ENCODE results near the gene ST3GAL6.

The ST3GAL6 gene, protein sequence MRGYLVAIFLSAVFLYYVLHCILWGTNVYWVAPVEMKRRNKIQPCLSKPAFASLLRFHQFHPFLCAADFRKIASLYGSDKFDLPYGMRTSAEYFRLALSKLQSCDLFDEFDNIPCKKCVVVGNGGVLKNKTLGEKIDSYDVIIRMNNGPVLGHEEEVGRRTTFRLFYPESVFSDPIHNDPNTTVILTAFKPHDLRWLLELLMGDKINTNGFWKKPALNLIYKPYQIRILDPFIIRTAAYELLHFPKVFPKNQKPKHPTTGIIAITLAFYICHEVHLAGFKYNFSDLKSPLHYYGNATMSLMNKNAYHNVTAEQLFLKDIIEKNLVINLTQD

GRCh38 chr3:98763076-98763475 lies at the start of gene ST3GAL6:
ST3GAL6 (plus strand) TSS chr3:98763340; CDS start chr3:98768441, 5,101 bp downstream.
- DNase-seq: peak in 1 of 2 donors; percentile 22

GRCh38 chr3:98713984-98714383 lies 49.2 kb upstream of the ST3GAL6 start:
- no peak for DNase-seq

DNA sequence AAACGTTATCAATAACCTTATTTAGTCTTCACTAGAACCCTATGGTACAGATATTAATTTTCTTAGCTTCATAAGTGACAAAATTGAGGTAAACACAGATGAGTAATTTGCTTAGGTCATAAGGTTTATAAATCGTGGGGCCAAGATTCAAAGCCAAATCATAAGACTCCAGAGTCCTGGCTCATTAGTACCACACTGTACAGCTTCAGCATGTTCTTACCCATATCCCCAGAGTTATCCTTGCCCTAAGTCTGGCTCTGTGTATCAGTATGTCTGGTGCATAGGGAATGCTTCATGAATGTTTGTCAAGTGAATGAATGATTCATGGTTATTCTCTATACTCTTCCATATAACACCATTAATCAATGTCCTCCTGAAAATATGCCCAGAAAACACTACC lies 45.6 kb upstream of the ST3GAL6 start:
- no peak for DNase-seq

DNA sequence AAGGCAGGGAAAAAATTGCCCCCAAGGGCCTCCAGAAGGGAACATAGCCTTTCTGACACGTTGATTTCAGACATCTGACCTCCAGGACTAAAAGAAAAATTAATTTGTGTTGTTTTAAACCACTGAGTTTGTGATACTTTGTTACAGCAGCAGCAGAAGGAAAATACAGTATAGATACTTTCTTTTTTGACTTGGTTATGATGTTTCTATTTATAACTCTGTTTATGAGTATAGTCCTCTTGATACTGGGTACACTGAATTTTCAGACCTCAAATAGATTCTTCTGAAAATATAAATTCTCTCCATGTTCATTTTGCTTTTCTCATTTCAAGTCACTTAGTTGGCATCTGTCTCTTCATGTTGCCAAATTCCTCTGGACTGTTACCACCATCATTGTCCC lies 44.4 kb upstream of the ST3GAL6 start:
- DNase-seq: no peak

DNA sequence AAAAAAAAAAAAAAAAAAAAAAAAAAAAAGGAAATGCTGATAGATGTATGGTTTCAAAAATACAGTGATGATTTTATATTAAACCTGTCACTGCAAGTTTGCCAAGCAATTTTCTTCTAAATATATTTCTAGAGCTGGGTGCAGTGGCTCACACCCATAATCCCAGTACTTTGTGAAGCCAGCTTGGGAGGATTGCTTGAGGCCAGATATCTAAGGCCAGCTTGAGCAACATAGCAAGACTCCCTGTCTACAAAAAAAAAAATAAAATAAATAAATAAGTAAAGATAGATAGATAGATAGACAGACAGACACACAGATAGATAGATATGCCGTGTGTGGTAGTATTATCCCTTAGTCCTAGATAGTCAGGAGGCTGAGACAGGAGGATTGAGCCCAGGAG lies 41.4 kb upstream of the ST3GAL6 start:
- DNase-seq: no peak

GRCh38 chr3:98722389-98722788 lies 40.8 kb upstream of the ST3GAL6 start:
- no peak for DNase-seq

- no peak for DNase-seq
These were observed 37.8 kb upstream of the ST3GAL6 start for GRCh38 chr3:98725352-98725751.

DNA sequence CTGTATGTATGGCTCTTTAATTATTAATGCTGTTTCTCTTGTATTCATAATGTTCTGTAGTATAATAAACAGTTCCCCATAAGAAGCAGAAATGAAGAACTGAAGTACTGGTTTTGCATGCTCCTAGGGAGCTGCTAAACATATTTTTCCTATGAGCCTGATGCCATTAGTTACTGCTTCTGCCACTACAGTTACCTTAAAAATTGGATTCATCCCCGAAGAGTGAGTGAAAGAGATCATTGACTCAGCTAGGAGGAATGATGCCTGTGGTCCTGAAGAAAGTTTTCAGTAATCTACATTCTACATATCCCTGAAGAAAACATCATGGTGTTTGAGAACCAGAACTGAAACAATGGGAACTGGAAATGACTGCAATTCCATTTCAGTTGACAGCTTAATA lies 37.1 kb upstream of the ST3GAL6 start:
- DNase-seq: no peak

GRCh38 chr3:98727638-98728037 lies 35.5 kb upstream of the ST3GAL6 start:
- no peak for DNase-seq

DNA sequence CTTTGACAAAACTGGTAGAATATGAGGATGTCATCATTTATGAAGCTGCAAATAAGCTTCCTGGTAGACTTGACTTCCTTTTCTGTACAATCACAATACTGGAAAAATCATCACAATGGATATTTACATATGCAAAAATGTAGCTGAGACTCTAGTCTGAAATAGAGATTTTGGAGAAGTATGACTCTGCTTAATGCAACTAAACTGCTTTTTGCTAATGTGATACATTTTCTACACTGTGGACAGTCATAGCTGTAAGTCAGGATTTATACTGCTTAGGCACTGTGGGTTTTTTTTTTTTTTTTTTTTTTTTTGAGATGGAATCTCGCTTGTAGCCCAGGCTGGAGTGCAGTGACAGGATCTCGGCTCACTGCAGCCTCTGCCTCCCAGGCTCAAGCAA lies 34.5 kb upstream of the ST3GAL6 start:
- no peak for DNase-seq

DNA sequence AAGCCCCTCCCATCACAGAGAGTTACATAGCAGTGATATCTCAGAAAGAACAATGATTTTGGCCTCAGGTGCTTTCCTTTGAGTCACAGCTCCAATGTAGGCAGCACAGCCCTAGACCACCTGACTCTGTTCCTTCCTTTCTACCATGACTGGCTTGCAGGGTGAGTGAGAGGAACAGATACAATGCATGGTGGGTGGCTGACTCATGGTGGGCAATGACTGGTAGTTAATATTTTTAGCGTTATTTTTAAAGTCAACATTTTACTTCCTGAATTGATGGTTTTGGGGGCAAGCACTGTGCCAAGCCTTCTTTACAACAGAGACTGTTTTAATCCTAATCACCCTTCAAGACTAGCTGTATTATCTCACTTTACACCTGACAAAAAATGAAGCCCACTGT lies 32.8 kb upstream of the ST3GAL6 start:
- peak in 1 of 2 donors; percentile 42 for DNase-seq

DNA sequence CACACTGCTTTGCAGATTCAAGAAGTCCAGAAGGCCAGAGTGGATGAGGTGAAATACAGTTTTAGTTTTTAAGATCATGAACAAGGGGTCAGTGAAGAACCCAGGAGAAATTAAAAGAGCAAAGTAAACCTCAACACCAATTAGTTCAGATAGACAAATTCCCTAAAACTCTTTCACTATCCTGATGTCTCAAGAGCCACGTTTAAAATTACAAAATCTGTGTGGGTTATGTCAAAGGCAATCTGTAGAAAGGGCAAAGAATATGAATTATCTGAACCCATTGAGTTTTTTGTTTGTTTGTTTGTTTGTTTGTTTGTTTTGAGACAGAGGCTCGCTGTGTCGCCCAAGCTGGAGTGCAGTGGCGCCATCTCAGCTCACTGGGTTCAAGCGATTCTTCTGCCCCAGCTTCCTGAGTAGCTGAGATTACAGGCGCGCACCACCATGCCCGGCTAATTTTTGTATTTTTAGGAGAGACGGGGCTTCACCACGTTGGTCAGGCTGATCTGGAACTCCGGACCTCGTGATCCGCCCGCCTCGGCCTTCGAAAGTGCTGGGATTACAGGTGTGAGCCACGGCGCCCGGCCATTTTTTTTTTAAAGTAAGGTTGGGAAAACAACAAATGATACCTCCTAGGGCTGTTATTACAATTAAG lies 32.1 kb upstream of the ST3GAL6 start:
- DNase-seq: no peak

DNA sequence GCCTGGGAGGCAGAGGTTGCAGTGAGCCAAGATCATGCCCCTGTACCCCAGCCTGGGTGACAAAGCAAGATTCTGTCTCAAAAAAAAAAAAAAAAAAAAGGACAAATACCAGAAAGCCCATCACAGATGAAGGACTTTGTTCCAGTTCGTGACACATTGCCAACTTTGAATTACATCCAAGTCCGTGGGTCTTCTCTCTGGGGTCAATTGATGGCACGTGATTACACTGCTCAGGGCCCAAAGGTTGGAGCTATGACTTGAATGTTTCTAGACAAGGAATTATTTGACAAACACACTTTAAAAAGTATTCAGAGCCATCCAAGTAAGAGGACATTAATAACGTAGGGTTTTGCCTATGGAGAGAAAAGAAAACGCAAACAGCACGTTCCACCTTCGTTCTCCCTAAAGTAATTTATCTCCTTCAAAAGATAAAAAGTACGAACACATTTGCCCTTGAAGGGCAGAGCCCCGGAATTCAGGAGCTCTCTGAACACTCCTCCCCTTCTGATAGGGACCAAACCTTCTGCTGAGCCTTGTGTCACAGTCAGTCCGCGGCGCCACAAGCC lies 31.3 kb upstream of the ST3GAL6 start:
- DNase-seq: peak in 1 of 2 donors; percentile 6

DNA sequence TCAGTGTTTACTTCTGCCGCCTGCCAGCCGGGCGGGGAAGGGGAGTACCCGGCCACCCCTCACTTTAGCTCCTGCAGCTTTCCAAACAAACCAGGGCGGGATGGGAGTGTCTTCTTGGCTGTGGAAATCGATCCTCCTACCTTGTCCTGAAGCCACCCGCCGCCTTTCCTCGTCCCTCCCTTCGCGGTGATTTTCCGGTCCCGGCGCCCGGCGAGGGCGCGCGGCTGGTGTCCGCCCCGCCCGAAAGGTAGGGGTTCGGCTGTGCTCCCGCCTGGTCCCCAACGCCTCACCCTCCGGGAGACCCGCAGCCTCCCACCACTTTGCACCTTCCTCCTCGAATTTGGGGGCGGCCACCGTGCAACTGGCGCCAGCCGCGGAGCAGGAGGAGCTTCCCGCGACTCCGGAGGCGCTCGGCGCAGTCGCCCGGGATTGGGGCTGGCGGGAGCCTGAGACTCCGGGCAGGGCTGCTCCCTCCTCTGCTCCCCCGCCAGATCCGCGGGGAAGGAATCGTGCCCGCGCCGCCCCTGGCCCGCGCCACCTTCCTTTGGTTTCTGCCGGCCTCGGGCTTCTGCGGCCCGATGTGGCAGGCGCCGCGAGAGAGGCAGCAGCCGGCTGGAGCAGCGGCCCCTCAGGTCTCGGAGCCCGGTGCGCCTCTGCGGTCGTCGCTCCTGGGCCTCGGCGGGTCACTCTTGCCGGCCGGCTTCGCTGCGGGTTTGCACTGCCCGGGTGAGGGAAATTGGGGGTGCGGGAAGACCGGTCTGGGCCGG lies 30.7 kb upstream of the ST3GAL6 start:
- no peak for DNase-seq

- DNase-seq: no peak
These were observed 29.9 kb upstream of the ST3GAL6 start for GRCh38 chr3:98733053-98733811.

GRCh38 chr3:98733812-98734281 lies 29.3 kb upstream of the ST3GAL6 start:
- DNase-seq: no peak

- DNase-seq: no peak
These were observed 28.8 kb upstream of the ST3GAL6 start for GRCh38 chr3:98734306-98734705.

- DNase-seq: no peak
These were observed 28.4 kb upstream of the ST3GAL6 start for GRCh38 chr3:98734735-98735134.

GRCh38 chr3:98735296-98735695 lies 27.8 kb upstream of the ST3GAL6 start:
- DNase-seq: no peak

- no peak for DNase-seq
These were observed 27.3 kb upstream of the ST3GAL6 start for GRCh38 chr3:98735761-98736269.

DNA sequence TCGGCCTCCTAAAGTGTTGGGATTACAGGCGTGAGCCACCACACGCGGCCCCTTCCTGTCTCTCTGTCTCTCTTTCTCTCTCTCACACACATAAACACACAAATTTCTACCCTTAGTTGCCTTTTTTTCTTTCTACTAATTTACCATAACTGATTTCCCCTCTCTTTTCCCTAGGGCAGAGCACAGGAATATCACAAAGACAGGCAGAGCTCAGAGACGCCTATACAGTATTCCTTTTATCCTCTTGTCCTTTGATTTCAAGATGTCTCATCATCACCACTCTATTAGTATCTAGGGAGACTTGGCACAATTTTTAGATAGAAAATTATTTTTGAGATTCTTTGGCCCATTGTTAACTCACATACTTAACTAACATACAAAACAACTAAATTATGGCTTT lies 25.8 kb upstream of the ST3GAL6 start:
- DNase-seq: no peak

- no peak for DNase-seq
These were observed 23.9 kb upstream of the ST3GAL6 start for GRCh38 chr3:98739266-98739665.
